CD4-positive, alpha-beta T cell treated with Interferon alpha-2 for 1 hour (primary cell): Measurements from ENCODE around the gene CCT6A.
"Not testable (repeated sequence)": the region's sequence is repeated elsewhere in the genome, so short reads cannot be mapped to it uniquely, and the experiment has no call there.

Source experiments
- DNase-seq, 2 donors: peaks; one replicate each; pipeline ENCODE4 v3.0.0-alpha.2; 2020 to 2022

Gene CCT6A

GRCh38 chr7:56051339-56052191, at the start of gene CCT6A, which contains the start of gene PSPH:
Gene CCT6A (plus strand): TSS chr7:56051765. CDS start chr7:56051849, 84 bp downstream.
Gene PSPH (minus strand): TSS chr7:56051444. CDS start chr7:56021212, 30,232 bp downstream.
- DNase-seq = peak; percentile 83 to 89

GRCh38 chr7:56003749-56004148, 47.8 kb upstream of the CCT6A start:
- DNase-seq = no peak

DNA sequence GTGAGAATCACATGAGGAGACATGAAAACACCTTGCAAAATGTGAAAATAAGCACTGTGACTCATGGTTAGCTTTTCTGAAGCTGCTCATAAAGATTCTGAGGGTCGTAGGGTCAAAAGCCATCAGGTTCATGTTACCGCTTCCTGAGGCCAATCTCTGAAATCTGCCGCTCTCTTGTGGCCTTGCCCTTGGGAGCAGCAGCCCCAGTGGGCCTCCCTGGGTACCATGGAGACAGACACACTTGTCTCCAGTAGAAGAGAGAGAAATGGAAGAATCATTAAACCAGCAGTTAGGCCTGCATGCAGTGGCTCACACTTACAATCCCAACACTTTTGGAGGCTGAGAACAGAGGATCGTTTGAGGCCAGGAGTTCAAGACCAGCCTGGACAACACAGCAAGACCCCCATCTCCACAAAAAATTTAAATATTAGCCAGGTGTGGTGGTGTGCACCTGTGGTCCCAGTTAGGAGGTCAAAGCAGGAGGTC, 44.4 kb upstream of the CCT6A start:
- no peak for DNase-seq

- DNase-seq = no peak
These were observed 43.7 kb upstream of the CCT6A start for GRCh38 chr7:56007891-56008290.

DNA sequence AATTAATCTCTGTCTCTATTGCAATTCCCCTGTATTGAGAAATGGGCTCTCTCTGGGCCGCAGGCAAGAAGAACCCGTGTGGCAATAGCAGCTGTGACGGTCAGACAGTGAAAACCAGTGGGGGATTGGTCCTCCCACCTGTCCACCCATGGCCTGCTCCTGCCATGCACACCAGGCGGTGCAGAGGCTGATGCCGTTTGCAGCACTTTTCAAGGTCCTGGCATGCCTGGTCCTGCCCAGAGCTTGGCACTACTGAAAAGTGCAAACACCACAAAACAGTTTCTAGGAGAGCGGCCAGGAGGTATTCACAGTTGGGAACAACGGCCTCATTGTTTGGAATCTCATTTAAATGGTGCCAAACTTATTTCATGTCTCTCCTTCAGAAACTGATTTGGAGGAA, 41.9 kb upstream of the CCT6A start:
- no peak for DNase-seq

DNA sequence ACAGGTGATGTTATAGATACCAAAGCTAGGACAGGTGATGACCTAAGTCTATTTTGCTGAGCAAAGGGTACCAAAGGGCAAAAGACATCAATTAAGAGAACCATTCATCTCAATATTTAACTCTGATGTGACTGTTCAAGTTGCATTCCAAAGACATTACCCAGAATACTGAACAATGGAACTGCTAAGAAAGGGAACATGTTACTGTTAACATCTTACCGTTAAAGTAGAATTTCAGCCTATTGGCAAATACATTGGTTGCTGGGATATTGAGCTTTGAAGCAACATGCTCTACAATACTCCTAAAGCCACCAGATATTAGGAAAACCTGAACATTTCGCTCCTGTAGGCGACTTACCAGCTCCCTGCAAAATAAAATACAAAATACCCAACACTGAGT, 34.5 kb upstream of the CCT6A start:
- not testable (repeated sequence) for DNase-seq

GRCh38 chr7:56019501-56019900, 32.1 kb upstream of the CCT6A start:
- DNase-seq = no peak

GRCh38 chr7:56023500-56023899, 28.1 kb upstream of the CCT6A start:
- no peak for DNase-seq

- no peak for DNase-seq
These were observed 25.0 kb upstream of the CCT6A start for GRCh38 chr7:56026538-56026937.

GRCh38 chr7:56028942-56029630, 22.5 kb upstream of the CCT6A start:
- no peak for DNase-seq

- DNase-seq = no peak
These were observed 21.2 kb upstream of the CCT6A start for GRCh38 chr7:56030340-56030739.

DNA sequence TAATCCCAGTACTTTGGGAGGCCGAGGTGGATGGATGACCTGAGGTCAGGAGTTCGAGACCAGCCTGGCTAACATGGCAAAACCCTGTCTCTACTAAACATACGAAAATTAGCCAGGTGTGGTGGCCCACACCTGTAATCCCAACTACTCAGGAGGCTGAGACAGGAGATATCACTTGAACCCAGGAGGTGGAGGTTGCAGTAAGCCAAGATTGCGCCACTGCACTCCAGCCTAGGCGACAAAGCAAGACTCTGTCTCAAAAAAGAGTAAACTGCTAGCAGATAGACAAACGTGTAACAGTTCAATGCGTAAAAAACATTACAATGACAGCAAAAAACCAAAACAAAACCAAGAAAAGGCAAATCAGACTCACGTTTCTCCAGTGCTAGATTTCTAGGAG, 20.0 kb upstream of the CCT6A start:
- not testable (repeated sequence) for DNase-seq

DNA sequence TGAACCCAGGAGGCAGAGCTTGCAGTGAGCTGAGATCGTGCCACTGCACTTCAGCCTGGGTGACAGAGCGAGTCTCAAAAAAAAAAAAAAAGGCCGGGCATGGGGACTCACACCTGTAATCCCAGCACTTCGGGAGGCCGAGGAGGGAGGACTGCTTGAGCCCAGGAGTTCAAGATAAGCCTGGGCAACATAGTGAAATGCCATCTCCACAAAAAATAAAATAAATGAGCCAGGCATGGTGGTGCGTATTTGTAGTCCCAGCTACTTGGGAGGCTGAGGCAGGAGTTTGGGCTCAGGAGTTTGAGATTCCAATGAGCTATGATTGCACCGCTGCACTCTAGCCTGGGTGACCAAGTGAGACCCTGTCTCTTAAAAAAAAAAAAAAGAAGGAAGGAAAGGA, 19.0 kb upstream of the CCT6A start:
- DNase-seq = not testable (repeated sequence)

- DNase-seq = peak; percentile 70 to 78
These were observed 17.7 kb upstream of the CCT6A start for GRCh38 chr7:56033671-56034432.

- DNase-seq = no peak
These were observed 10.8 kb upstream of the CCT6A start for GRCh38 chr7:56040730-56041129.

DNA sequence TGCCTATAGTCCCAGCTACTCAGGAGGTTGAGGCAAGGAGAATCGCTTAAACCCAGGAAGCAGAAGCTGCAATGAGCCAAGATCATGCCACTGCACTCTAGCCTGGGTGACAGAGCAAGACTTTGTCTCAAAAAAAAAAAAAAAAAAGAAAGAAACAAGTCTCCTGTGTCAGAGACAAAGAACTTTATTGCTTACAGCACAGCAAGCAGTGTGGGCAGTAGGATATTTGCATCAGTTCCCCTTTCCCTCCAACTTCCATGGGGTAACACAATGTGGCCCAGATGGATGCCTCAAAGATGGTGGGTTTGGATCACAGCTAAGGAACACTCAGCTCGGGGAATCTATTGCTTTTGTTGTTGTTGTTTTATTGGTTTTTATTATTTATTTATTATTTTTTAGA, 5.8 kb upstream of the CCT6A start:
- DNase-seq = not testable (repeated sequence)

DNA sequence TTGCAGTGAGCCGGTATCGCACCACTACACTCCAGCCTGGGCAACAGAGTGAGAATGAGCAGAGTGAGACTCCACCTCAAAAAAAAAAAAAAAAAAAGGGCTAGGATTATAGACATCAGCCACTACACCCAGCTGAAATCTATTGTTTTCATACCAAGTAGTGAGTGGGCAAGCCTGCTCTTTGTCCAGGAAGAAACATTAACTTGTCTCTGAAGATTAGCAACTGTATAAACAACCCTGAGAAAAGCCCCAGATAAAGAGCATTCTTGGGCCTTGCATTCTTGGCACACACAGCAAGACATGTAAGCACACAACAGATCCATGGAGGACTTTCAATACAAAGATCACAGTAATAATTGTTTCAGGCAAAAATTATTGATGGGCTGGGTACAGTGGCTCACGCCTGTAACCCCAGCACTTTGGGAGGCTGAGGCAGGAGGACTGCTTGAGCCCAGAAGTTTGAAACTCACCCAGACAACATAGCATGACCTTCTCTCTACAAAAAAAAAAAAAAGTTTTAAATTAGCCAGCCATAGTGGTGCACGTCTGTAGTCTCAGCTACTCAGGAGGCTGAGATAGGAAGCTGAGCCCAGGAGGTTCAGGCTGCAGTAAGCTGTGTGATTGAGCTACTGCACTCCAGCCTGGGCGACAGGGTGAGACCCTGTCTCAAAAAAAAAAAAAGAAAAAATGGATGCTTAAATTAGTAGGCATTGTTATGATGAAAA, 4.7 kb upstream of the CCT6A start:
- no peak for DNase-seq

DNA sequence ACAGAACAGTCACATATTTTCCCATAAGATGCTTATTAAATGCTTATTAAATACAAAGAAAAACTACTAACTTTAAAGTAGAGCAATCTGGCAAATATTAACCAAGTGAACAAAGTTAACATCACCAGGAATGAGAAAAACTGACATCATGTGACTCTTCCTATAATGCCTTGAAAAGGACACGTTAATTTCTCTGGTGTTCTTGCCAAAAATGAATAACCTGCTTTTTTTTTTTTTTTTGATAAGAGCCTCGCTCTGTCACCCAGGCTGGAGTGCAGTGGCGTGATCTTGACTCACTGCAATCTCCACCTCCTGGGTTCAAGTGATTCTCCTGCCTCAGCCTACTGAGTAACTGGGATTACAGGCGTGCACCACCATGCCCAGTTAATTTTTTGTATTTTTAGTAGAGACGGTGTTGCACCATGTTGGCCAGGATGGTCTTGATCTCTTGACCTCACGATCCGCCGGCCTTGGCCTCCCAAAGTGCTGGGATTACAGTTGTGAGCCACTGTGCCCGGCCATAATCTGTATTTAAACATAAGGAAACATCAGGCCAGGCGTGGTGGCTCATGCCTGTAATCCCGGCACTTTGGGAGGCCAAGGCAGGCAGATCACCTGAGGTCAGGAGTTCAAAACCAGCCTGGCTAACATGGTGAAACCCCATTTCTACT, 4.0 kb upstream of the CCT6A start:
- DNase-seq = not testable (repeated sequence)

GRCh38 chr7:56048245-56048644, 3.3 kb upstream of the CCT6A start:
- DNase-seq = no peak

DNA sequence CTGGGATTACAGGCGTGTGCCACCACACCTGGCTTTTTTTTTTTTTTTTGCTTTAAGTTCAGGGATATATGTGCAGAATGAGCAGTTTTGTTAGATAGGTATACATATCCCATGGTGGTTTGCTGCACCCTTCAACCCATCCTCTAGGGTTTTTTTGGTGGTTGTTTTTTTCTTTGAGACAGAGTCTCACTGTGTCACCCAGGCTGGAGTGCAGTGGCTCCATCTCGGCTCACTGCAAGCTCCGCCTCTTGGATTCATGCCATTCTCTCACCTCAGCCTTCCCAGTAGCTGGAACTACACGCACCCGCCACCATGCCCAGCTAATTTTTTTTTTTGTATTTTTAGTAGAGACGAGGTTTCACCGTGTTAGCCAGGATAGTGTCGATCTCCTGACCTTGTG, 2.8 kb upstream of the CCT6A start:
- not testable (repeated sequence) for DNase-seq

GRCh38 chr7:56051053-56051338, 569 bp upstream of the CCT6A start:
- DNase-seq = no peak

DNA sequence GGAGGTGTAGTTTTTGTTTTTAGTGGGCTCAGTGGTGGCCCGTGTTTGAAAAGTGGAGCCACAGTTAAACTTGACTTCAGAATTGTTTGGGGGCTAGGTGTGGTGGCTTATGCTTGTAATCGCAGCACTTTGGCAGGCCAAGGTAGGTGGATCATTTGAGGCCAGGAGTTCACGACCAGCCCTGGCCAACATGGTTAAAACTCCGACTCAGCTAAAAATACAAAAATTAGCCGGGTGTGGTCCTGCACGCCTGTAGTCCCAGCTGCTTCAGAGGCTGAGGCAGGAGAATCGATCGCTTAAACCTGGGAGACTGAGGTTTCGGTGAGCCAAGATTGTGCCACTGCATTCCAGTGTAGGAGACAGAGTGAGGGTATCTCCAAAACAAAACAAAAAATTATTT, 1.8 kb downstream of the CCT6A start:
- no peak for DNase-seq
